Stimulated activated CD4-positive, alpha-beta T cell treated with anti-CD3 and anti-CD28 coated beads, Interleukin-12 subunit alpha, Interleukin-12 subunit beta, amount 100 ng/mL, for 48 hours (primary cell): ENCODE results near the gene ZNF778.

Source experiments
- DNase-seq, 3 donors: peaks; one replicate each; pipeline ENCODE4 v3.0.0-alpha.2; 2020; ENCODE audit warnings: low read depth in 2 of 3, low spot score in 1 of 3

Gene ZNF778

DNA sequence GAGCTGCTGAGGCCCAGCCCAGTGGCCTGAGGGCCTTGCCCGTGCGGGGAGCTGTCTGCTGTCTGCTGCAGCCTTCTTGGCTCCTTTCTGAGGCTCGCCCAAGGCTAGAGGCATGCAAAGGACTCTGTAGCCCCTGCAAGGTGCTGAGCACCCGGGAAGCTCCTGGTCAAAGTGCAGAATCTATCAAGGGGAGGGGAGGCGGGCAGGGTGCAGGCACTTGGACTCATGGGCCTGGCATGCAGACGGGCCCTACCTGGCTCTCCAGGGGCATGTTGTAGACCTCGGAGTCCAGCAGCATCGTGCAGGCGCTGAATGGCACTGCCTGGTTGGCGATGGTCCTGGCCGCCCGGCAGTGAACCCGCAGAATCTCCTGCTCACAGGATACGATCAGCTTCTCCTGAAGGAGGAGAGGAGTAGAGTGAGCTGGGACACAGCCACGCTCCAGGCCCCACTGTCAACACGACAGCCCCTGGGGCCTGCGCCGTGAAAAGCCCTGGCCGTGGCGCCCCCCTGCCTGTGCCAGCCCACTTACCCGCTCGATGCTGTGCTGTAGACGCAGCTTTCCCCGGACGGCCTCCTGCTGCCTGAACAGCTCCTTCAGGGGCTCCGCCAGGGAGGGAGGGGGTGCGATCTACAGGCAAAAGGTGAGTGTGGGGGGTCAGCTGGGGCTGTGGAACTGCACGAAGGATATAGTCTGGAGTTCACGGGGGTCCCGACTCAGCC, 57.2 kb downstream of the ZNF778 start:
- DNase-seq: no peak

DNA sequence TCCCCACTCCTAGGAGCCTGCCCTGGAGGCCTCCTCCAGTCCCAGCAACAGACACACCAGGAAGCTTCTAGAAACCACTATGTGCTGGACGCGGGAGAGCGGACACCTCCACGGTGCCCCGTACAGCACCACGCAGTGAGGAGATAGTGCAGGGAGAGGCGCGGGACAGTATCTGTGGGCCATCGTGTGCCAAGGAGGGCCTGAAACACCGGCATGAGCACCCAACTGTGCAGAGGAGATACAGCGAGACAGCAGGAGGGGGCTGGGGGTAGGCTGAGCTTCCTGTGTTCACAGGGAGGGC, 57.7 kb downstream of the ZNF778 start:
- DNase-seq: no peak

DNA sequence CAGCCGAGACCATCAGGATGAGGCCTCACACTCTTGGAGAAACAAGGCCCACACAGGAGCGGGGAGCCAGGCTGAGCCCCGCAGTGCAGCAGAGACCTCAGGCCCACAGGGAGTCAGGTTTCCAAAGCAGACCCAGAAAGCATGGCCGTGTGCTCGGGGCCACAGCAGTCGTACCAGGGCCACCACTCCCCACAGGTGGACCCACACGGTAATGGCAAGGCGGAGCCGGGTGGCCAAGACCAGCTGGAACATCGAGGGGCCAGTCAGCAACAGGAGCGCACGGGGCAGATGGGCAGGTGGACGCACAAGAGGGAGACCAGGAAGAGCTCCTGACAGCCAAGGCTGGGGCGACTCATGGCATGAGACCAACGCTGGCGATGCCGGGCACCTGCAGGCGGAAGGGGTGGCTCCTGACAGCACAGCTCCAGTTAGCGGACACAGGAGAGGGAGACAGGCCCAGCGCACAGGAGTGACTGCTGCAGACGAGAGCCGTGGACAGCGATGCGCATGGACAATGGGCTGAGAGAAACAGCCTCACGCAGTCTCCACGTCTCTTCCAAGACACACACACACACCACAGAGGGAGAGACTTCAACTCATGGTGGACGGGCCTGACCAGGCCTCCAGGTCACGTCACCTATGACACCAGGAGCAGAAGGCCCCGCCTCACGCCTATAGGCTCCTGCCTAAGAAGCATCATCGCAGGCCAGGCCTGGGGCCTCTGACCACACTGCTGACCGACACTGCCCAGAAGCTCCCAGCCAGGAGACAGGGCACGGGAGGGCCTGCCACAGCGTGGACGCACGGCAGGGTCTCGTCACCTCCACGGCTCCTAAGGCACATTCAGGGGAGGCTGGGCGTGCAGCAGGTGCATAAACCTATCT, 58.6 kb downstream of the ZNF778 start:
- no peak for DNase-seq

DNA sequence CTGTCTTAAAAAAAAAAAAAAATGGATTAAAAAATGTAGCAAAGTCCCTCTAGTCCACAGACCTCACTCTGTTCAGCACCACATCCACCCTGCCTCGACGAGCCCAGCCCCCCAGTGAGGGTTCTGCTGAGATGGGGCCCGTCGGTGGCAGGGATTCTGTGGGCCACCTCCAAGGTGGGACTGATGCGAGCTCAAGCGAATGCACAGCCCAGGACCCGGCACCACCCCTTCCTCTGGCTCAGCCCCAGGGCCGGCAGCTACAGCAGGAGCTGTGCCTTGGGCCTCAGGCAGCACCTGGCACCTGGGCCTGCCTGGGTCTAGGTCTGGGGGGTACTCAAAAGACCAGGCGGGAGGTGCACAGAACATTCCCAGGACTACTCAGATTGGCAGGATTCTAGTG, 59.5 kb downstream of the ZNF778 start:
- no peak for DNase-seq

DNA sequence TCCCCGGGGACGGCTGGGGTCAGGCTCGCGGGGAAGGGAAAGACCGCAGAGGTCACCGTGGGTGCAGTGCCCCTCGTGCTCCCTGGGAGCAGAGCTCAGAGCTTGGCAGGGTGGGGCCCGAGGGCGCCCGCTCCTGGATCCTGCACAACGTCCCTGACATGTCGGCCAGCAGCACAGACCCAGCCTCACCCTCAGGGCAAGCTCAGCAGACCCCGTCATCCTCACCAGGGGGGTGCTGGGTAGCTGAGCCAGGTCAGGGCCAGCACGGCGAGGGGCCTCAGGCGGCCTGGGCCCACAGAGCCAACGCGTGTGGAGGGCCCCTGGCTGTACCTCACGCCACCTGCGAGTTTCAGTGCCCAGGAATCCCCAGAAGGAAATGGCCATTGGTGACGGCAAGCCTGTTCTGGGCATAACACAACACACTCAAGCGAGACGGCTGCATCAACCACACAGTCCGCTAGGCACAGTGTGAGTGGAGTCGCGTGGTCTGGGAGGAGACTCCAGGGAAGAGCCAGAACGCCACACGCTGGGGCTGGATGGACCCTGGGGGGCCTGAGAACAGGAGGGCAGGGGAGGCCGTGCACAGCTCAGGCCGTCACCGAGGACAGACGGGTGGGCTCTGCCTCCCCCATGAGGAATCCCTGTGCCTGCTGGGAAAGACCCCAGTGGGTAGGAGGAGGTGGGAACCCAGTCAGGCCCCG, 60.3 kb downstream of the ZNF778 start:
- DNase-seq: no peak

DNA sequence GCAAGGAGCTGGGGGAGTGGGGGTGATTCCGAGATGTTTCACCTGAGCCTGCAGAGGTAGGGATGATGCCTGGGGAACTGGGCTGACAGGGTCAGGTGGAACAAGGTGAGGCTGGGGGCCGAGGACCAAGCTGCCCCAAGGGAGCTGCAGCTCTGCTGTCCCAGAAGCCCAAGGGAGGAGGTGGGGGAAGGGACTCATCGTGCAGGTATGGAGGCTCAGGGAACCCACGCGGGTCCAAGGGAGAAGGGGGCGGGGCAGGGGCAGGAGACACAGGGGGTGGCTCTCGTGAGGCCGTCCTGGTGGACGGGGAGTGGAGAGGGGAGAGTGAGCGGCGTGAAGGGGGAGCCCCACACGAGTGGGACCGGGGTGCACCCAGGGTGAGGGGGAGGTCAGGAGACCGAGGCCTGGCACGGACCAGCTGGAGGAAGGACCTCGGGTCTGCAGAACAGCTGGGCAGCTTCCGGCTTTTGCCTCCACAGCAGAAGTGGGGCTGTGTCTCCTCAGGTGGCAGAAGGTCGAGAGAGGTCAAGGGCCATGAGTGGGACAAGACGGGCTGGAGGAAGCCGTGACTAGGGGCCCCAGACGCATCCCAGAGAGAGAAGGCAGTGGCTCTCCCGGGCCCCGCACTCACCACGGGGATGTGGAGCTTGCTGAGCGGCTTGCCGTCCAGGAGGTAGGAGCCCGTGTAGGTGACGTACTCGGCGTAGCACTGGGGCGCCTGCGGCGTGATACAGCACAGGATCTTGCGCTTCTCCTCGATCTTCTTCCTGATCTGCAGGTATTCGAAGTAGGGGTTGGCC, 61.1 kb downstream of the ZNF778 start:
- DNase-seq: no peak

DNA sequence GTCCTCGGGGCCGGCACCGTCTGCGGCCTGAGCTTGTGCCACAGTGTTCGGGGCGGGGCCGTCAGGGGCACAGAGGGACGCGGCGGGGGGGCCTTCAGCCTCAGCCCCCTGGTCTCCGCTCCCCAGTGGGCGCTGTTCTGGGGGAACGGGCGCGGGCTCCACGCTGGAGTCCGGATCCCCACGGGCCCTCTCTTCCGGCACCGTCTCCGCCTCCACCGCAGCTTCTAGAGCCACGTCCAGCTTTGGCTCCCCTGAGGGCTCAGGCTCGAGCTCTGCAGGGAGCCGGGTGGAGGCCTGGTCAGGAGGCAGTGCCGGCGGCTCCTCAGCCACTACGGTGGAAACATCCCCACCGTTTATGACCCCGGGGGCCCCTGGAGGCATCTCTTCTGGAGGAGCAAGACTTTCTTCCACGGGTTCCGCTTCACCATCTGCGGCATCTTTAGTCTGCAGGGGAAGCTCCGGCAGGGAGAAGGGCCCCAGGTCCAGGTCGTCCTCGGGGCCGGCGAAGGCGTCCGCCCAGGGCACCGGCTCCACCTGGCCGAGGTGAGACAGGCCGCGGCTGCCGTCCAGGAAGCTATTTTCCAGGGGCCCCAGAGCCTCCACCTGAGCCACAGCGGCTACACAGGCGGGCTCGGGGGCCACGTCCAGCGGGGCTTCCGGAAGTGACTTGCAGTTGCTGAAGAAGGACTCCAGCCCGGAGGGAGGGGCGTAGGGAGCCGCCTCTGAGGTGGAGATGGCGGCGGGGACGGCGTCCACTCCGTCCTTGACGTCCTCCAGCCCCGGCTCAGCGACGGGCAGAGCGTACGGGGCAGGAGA, 62.4 kb downstream of the ZNF778 start:
- no peak for DNase-seq

DNA sequence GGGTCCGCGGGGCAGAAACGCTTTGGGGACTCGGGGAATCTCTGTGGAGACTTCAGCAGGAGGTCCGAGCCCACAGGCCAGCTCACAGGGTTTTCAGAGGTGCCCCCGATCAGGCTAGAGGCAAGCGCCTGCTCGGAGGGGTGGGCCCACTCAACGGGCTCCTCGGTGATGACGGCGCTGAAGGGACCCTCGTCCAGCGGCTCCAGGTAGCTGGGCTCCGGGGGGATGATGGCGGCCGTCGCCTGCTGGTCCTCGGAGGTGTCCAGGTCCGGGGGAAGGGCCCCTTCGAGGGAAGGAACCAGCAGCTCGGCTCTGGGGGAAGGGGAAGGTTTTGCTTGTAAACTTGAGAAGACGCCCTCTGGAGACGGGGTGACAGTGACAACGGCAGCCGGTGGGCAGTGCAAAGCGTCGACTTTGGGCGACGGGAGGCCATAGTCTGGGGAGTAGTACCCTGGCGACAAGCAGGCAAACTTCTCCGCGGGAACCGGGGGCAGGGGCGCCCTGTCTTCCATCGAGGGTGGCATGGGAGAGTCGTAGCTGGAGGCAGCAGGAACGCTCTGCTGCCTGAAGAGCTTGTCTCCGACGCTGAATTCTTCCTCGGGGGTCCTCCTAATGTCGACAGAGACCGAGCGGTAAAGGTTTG, 63.2 kb downstream of the ZNF778 start:
- DNase-seq: no peak

DNA sequence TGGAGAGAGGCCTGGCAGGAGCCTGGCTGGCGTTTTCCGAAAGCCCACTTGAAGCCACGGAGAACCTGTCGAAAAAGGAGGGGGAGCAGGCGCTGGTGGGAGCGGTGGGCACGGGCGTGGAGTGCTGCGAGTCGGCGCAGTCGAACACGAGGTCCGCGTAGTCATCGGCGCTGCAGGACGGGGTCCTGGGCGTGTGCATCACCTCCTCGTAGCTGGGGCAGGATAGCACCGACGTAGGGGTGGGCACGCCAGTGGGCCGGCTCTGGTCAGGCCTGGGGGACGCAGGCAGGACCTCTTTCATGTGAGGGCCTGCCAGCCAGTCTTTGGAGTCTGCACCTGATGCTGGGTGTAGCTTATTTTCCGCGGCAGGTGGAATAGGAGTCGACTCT, 63.7 kb downstream of the ZNF778 start:
- no peak for DNase-seq

DNA sequence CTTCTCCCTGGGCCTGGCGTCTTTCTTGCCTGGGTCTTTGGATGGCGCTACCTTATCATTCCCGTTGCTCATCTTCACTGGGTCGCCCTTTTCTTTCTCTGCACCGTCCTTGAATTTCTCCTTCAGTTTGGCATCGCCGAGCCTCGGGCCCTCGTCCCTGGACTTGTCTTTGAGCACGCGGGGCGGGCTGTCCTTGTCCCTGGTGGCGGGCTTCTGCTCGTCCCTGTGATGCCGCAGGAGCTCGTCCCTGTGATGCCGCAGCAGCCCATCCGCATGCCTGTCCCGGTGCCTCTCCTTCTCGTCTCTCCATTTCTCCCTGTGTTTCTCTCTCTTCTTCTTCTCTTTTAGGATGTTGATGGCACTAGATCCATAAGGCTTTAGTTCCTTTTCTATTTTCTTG, 64.3 kb downstream of the ZNF778 start:
- DNase-seq: no peak

DNA sequence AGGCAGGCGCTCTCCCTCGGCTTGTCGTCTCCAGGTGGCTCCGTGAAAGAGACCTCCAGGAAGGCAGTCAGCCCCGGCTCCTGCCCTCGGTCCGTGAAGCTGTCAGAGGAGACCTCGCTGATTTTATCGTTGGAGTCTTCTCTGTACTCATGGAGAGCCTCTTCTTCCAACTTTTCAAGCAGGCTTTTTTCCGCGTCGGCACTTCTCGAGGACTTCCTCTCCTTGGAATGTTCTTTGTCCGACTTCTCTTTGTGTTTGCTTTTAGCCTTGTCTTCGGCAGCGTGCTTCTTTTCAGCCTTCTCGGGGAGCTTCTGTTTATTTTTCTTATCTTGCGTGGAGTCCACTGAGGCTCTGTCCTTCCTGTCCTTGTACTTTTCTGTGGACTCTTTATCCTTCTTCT, 65.0 kb downstream of the ZNF778 start:
- no peak for DNase-seq

DNA sequence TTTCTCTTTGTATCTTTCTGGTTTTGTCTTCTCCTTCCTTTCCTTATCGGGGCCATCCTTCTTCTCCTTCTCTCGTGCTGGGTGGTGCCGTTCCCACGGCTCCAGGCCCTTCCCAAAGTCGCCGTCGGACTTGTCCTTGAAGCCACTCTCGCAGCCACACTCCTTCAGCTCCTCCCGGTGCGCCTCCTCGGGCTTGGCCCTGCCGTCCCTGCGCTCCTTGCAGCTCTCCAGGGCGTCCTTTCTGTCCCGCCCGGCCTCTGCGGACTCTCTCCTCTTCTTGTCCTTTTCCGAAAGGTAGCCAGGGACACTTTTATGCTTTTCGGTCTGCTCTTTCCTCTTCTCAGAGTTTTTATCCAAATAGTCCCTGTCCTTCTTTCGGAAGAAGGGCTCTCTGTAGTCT, 65.9 kb downstream of the ZNF778 start:
- DNase-seq: no peak

DNA sequence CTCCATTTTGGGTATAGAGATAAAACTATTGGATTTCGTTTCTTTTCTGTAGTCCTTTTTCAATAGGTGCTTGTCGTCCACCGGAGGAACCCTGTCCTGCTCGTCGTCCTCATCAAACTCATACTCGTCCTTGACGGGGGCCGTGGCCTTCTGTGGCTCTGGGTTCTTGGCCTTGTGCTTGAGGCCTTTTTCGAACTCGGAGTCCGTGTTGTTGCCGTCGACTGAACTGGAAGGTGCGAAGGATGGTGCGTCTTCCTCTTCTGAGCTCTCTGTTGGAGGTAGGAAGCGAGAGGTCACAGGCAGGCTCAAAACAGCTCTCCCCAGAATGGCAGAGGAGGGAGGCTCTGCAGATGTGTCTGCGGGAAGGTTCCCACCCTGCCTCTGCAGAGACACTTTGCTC, 67.9 kb downstream of the ZNF778 start:
- no peak for DNase-seq

DNA sequence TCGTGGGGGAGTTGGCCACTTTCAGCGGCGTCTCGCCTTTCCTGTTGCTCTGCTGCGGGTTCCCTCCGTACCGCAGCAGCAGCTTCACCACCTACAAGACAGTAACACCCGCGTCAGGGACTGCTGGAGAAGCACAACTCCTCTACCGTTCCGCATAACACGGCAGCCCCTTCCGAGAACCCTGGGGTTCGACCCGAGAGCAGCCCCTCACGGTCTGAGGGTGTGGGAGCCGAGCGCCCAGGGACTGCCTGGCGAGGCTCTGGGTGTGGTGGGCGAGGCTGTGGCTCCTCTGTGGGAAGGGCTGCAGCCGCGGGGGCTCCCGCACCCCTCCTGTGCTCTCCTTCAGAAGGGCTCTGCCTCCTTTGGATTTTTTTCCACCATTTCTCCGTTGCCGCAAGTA, 68.6 kb downstream of the ZNF778 start:
- DNase-seq: no peak
